ENCODE data around the gene CCR7.
"Not testable (repeated sequence)": the region's sequence is repeated elsewhere in the genome, so short reads cannot be mapped to it uniquely, and the experiment has no call there.

Gene CCR7

DNA sequence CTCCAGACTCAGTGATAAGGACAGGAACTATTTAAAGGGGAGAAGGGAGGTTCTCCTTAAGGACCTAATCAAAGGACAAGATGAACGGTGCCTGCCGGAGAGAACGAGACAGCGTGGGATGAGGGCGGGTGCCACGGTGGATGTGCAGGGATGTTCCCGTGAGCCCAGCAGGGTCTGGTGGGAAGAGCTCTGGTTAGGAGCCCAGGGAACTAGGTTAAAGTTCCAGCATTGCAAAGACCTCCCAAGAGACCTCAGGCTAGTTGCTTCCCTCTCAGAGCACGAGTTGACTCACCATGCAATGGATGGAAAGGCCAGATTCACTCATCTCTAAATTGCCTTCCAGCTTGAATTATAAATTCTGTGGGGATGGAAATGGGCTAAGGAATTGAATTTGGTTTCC is 14.7 kb downstream of the CCR7 start:
- TF ChIP-seq, protein P1, sequence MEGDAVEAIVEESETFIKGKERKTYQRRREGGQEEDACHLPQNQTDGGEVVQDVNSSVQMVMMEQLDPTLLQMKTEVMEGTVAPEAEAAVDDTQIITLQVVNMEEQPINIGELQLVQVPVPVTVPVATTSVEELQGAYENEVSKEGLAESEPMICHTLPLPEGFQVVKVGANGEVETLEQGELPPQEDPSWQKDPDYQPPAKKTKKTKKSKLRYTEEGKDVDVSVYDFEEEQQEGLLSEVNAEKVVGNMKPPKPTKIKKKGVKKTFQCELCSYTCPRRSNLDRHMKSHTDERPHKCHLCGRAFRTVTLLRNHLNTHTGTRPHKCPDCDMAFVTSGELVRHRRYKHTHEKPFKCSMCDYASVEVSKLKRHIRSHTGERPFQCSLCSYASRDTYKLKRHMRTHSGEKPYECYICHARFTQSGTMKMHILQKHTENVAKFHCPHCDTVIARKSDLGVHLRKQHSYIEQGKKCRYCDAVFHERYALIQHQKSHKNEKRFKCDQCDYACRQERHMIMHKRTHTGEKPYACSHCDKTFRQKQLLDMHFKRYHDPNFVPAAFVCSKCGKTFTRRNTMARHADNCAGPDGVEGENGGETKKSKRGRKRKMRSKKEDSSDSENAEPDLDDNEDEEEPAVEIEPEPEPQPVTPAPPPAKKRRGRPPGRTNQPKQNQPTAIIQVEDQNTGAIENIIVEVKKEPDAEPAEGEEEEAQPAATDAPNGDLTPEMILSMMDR (IDR thresholded peaks at IDR 0.05; ENCODE audit: extremely low read depth, insufficient read depth, missing control alignments) = no peak

DNA sequence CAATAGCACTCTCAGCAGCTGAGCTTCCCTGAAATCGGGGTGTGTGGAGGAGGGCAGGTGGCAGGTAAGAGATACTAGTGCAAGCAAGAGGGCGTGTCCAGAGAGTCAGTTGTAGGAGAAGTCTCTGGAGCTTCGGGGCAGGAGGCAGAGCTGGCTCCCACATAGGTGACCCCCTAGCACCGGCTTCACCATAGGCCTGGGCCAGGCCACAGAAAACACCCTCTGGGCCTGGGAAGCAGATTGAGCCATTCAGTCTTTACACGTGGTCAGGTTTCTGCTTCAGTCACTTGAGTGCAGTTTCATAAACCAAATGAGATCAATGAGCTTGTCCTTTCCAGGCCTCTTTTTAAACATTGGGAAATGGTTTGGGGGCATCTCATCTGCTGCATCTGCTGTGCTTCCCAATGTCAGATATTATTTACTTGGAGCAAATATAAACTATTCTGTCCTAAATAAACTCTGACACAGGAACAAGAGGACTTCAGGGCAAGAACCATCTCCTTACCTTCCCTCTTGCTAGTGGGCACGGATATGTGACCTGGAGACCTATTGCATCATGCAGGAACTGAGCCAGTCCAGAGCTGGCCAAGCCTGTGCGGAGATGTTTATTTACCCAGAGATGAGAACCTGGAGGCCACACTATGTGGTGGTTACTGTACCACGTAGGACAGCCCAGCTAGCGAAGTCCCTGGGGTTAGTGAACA is 16.1 kb downstream of the CCR7 start:
- in situ Hi-C loops (cut with MboI; ENCODE audit: low pct_unique_long_range_greater_than_20kb, low sequenced_read_pairs, unreplicated experiment) = no loop called here
- TF ChIP-seq, protein P1 (IDR thresholded peaks at IDR 0.05; ENCODE audit: extremely low read depth, insufficient read depth, missing control alignments) = no peak
- DNase-seq (ENCODE audit: low spot score) = no peak

More for the DNA sequence above, 14.7 kb downstream of the CCR7 start:
- no peak for DNase-seq (ENCODE audit: low spot score)
- in situ Hi-C loops (cut with MboI; ENCODE audit: low pct_unique_long_range_greater_than_20kb, low sequenced_read_pairs, unreplicated experiment) = no loop called here

DNA sequence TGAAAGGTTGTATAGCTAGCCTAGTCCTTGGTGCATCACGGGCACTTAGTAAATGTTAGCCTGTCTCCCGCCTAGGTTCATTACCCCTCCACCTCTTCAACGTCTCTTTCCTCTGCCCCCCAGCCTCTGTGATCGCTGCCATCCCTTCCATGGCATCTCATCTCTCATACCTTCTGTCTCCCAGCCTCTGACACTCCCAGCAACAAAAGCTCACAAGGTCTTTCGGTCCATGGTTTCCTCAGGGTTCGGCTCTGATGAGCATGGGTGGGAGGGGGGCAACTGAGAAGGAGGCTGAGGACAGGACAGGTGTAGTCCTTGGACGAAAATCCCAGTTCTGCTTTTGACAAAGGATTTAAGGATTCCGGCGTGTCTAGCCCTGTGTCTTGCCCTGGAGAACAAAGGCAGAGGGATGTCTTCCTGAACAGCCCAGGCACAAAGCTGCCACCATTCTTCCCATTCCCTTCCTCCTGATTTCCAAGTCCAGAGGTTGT is 16.7 kb downstream of the CCR7 start:
- in situ Hi-C loops (cut with MboI; ENCODE audit: low pct_unique_long_range_greater_than_20kb, low sequenced_read_pairs, unreplicated experiment) = no loop called here
- no peak for DNase-seq (ENCODE audit: low spot score)
- TF ChIP-seq, protein P1 (IDR thresholded peaks at IDR 0.05; ENCODE audit: extremely low read depth, insufficient read depth, missing control alignments) = no peak

DNA sequence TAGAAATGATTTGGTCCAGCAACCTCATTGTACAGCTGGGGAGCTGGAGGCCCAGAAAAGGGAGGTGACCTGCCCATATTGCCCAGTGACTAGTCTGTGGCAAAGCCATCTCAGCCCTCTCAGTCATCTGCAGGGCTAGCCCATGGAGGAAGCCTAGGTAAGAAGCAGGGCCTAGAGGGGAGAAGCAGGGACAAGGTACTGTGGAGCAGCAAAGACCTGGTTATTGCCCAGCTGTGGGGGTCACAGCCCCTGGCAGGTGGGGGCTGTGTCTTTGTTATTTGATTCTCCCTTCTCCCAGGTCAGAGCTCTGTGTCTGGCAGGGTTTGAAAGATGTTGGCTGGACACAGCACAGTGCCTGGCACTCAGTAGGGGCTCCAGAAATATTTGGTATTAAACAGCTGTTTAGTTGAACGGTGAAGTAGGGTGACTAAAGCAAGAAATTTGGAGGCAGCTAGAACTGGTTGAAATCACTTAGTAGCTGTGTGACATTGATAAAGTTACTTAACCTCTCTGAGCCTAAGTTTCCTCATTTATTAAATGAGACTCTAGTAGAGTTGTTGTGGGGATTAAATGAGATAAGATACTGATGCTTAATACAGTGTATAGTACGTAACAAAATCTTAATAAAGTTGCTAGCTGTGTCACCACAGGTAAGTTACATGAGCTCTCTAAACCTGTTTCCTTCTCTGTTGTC is 17.3 kb downstream of the CCR7 start:
- DNase-seq (ENCODE audit: low spot score) = no peak
- in situ Hi-C loops (cut with MboI; ENCODE audit: low pct_unique_long_range_greater_than_20kb, low sequenced_read_pairs, unreplicated experiment) = no loop called here

DNA sequence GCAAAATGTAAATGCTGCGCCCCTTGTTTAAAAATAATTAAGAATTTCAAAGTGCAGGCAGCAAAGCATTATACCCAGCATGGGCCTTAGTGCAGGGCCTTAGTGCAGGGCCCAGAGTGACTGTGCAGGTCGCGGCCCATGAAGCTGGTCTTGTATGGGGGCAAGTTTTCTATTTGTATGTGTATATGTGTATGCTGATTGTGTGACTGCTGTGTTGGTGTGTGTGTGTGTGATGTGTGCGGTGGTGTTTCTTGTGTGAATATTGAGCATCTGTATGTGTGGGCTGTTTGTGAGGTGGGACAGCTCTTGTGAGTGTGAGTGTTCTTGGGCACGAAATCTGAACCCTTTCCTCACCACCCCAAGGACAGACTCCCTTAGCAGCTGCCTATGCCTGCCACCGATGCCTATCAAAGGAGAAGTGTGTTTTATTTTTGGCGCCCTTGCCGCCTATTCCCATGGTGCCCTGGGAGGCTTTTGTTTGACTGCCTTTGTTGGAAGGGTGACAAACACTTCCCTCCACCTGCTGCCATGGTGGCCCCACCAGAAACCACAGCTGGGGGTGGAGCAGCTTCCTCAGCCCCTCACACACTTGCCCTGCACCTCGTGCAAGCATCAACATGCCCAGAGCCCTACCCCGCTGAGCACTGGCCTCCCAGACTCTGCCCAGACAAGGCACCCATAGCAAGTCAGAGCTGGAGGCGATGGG is 18.0 kb downstream of the CCR7 start:
- in situ Hi-C loops (cut with MboI; ENCODE audit: low pct_unique_long_range_greater_than_20kb, low sequenced_read_pairs, unreplicated experiment) = no loop called here
- no peak for DNase-seq (ENCODE audit: low spot score)
- TF ChIP-seq, protein P1 (IDR thresholded peaks at IDR 0.05; ENCODE audit: extremely low read depth, insufficient read depth, missing control alignments) = no peak

More for the DNA sequence above, 17.3 kb downstream of the CCR7 start:
- TF ChIP-seq, protein P1 (IDR thresholded peaks at IDR 0.05; ENCODE audit: extremely low read depth, insufficient read depth, missing control alignments) = no peak

DNA sequence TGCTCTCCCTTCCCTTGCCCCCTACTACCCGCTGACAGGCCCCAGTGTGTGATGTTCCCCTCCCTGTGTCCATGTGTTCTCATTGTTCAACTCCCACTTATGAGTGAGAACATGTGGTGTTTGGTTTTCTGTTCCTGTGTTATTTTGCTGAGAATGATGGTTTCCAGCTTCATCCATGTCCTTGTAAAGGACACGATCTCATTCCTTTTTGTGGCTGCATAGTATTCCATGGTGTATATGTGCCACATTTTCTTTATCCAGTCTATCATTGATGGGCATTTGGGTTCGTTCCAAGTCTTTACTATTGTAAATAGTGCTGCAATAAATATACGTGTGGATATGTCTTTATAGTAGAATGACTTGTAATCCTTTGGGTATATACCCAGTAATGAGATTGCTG is 18.8 kb downstream of the CCR7 start:
- in situ Hi-C loops (cut with MboI; ENCODE audit: low pct_unique_long_range_greater_than_20kb, low sequenced_read_pairs, unreplicated experiment); DNase-seq (ENCODE audit: low spot score): not testable (repeated sequence)
